Vagina (tissue), 2 donors: ENCODE data around the gene CATSPER3. TPM values are rescaled to one million over a fixed set of nuclear protein-coding genes. Genes with fewer than 3 reads are reported as not detected.

Experiments used
- DNase-seq, 2 donors: peaks; one replicate each; pipeline ENCODE4 v3.0.0-alpha.2; 2017; ENCODE audit errors: extremely low spot score in 2 of 2
- H3K27ac ChIP-seq: fragments of 200-600 bp; sonication (generic); one replicate; pipeline ENCODE4 v1.5.1; 2019
- H3K27me3 ChIP-seq: fragments of 200-600 bp; sonication (generic); one replicate; pipeline ENCODE4 v1.5.1; 2019
- H3K36me3 ChIP-seq, 2 donors: fragments of 200-600 bp; sonication (generic); one replicate each; pipeline ENCODE4 v1.5.1; 2017 to 2019
- H3K4me1 ChIP-seq: fragments of 200-600 bp; sonication (generic); one replicate; pipeline ENCODE4 v1.5.1; 2019
- H3K4me3 ChIP-seq, 2 donors: fragments of 200-600 bp; sonication (generic); 1 replicate in 1 of 2; 2 replicates in 1 of 2; pipeline ENCODE4 v1.5.1; 2016 to 2019
- H3K9me3 ChIP-seq: fragments of 200-600 bp; sonication (generic); one replicate; pipeline ENCODE4 v1.5.1; 2019
- POLR2A ChIP-seq, 2 donors: fragments of 450-650 bp; IDR thresholded peaks; one replicate each; pipeline ENCODE4 v1.6.1; 2017; ENCODE audit warnings: antibody characterized with exemption in 2 of 2, mild to moderate bottlenecking in 2 of 2, moderate library complexity in 2 of 2
- POLR2AphosphoS5 ChIP-seq, 2 donors: sonication (generic); formaldehyde crosslinking; IDR thresholded peaks; one replicate each; pipeline ENCODE4 v1.9.0; 2017; ENCODE audit warnings: antibody characterized with exemption in 2 of 2, mild to moderate bottlenecking in 2 of 2, low read depth in 1 of 2; ENCODE audit not compliant: insufficient read depth in 1 of 2
- intact Hi-C: fragments of 100-400 bp; cut with DNase I; formaldehyde crosslinking; loops from one replicate; pipeline ENCODE4 v1.15.1; 2023
- total RNA-seq: library from RNA; depleted of rRNA; stranded (reverse); fragments of >200 nt; gene quantifications from one replicate; pipeline ENCODE4 v1.2.3, GENCODE V29; 2016
- TF ChIP-seq, protein P1 (sequence below), 3 experiments: fragments of 450-650 bp in 2 of 3; fragments of 200-600 bp in 1 of 3; sonication (generic) in 1 of 3; IDR thresholded peaks; one replicate each; pipeline ENCODE4 v1.5.1; 2017 to 2019; ENCODE audit warnings: antibody characterized with exemption in 3 of 3, mild to moderate bottlenecking in 2 of 3, moderate library complexity in 2 of 3

Gene CATSPER3
- total RNA-seq, 1 donor from 2014 or later: not detected

DNA sequence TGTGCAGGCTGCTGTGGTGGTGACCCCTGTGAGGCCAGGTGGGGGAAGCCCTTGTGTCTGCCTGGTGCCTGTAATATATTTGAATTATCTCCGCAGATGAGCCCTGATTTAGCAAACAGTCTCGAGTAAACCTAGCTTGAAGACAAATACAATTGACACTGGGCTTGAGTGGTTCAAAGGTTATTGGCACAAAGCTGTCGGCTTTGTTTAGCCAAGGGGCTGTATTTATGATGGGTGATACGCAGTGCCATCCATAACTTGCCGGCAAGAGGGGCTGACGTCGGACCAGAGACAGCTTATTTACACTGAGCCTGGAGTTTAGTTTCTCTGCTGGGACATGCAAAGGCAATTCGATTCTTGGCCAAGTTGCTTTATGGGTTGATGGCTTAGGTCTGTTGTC lies 86.3 kb downstream of the CATSPER3 start:
- Histone ChIP-seq H3K4me1 (no peaks in the 10 kb centered on the region), H3K27me3 (no peaks in the 10 kb centered on the region), H3K9me3 (no peaks in the 10 kb centered on the region), H3K4me3 (no peak overlapping the region), H3K27ac (no peak overlapping the region), H3K36me3 (no peaks in the 10 kb centered on the region)
- DNase-seq: no peak
- TF ChIP-seq POLR2A (IDR thresholded peaks at IDR 0.05): no peak
- no peak for TF ChIP-seq POLR2AphosphoS5 (IDR thresholded peaks at IDR 0.05; ENCODE audit: insufficient read depth in 1 of 2, low read depth in 1 of 2)
- TF ChIP-seq, protein P1, sequence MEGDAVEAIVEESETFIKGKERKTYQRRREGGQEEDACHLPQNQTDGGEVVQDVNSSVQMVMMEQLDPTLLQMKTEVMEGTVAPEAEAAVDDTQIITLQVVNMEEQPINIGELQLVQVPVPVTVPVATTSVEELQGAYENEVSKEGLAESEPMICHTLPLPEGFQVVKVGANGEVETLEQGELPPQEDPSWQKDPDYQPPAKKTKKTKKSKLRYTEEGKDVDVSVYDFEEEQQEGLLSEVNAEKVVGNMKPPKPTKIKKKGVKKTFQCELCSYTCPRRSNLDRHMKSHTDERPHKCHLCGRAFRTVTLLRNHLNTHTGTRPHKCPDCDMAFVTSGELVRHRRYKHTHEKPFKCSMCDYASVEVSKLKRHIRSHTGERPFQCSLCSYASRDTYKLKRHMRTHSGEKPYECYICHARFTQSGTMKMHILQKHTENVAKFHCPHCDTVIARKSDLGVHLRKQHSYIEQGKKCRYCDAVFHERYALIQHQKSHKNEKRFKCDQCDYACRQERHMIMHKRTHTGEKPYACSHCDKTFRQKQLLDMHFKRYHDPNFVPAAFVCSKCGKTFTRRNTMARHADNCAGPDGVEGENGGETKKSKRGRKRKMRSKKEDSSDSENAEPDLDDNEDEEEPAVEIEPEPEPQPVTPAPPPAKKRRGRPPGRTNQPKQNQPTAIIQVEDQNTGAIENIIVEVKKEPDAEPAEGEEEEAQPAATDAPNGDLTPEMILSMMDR (IDR thresholded peaks at IDR 0.05): no peak
- intact Hi-C loops: no loop called here

DNA sequence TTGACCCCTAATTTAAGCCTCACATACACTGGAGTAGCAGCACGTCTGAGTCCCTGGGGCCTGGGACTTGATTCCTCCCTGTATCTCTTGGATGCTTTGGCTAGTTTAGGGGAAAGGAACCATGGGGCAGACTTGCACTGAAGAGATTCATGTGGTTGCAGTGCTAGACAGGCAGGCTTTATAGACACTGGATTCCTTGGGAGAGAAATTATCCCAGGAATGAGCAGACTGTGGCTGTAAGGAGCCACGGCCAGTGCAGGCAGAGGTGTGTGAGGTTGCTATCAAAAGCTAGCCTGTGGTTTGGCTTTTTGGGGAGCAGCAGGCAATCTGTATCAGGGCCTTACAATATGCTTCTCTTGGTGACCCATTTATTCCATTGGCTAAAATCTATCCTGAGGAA lies 86.8 kb downstream of the CATSPER3 start:
- H3K9me3 ChIP-seq: no peaks in the 10 kb centered on the region
- TF ChIP-seq POLR2AphosphoS5 (IDR thresholded peaks at IDR 0.05; ENCODE audit: insufficient read depth in 1 of 2, low read depth in 1 of 2): no peak
- TF ChIP-seq POLR2A (IDR thresholded peaks at IDR 0.05): no peak
- TF ChIP-seq, protein P1 (IDR thresholded peaks at IDR 0.05): no peak
- no peaks in the 10 kb centered on the region for H3K36me3 ChIP-seq
- H3K27me3 ChIP-seq: no peaks in the 10 kb centered on the region
- no peak for DNase-seq
- intact Hi-C loops: no loop called here
- H3K4me3 ChIP-seq: no peak overlapping the region
- H3K4me1 ChIP-seq: no peaks in the 10 kb centered on the region
- no peak overlapping the region for H3K27ac ChIP-seq

DNA sequence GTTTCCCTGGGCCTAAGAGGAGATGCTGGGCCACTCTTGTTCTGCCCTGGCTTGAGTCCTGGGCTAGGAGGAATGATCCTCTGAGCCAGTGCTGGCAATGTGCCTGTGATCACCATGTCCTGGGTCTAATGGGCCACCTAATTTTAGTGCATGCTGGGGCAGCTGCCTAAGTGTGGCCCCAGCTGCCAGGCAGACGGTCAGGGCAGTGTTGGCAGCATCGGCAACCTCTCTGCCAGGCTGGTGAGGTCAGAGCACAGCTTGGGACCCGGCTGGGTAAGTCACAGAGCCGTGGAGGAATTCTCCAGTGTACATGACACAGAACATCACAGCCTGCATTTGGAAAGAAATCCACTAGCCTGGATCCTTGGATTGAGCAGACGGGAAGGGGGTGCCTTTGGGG lies 87.7 kb downstream of the CATSPER3 start:
- Histone ChIP-seq H3K36me3 (no peaks in the 10 kb centered on the region), H3K27ac (no peak overlapping the region), H3K9me3 (no peaks in the 10 kb centered on the region), H3K4me3 (no peak overlapping the region), H3K4me1 (no peaks in the 10 kb centered on the region), H3K27me3 (no peaks in the 10 kb centered on the region)
- TF ChIP-seq POLR2AphosphoS5 (IDR thresholded peaks at IDR 0.05; ENCODE audit: insufficient read depth in 1 of 2, low read depth in 1 of 2): no peak
- no peak for DNase-seq
- intact Hi-C loops: no loop called here

DNA sequence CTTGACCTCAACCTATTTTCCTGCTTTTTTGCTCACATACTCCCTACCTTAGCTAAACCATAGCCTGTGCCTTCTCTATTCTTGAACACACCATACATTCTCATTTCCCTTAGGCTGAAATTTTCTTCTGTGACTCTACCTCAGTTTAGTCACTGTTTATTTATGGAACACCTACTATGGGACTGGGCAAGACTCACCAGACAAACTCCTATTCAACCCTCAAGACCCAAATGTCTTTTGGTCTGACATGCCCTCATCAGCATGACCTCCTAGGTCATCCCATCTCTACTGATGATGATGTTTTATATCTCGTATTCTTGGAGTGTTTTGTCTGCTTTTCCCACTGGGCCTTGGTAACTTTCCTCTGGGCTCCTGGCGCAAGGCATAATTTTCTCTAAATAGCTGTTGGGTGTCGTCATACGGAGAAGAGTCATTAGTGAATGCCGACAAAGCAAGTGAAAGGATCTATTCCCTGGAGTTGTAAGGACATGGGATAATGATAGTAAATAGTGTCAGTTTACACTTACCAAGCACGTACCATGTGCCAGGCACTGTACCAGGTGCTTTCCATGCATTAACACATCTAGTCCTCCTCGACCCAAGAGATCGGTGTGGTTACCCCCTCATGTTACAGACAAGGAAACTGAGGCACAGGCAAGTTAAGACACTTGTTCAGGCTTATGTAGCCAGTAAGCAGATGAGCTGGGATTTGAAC lies 88.8 kb downstream of the CATSPER3 start:
- Histone ChIP-seq H3K4me3 (no peak overlapping the region), H3K4me1 (no peaks in the 10 kb centered on the region), H3K36me3 (no peaks in the 10 kb centered on the region), H3K9me3 (no peaks in the 10 kb centered on the region), H3K27ac (no peak overlapping the region), H3K27me3 (no peaks in the 10 kb centered on the region)
- intact Hi-C loops: no loop called here
- no peak for DNase-seq
- TF ChIP-seq, protein P1 (IDR thresholded peaks at IDR 0.05): no peak

DNA sequence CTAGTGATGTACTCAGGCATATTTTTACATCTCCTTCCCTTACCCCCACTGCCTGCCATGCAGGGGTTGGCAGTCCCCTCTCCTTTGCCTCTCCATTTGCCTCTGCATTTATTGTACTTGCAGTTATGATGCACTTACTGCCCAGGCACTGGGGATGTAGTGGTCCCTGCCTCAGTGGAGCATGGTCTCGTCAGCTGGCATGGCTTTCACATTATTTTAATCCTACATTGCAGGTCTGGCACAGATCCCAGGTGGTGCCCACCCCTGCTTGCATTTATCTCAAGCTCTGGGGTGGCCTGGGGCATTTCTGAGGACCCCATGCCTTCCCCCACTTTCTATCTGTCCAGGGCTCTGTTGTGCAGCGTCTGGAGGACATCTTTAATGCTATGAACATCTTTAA lies 89.5 kb downstream of the CATSPER3 start:
- TF ChIP-seq, protein P1 (IDR thresholded peaks at IDR 0.05): no peak
- TF ChIP-seq POLR2A (IDR thresholded peaks at IDR 0.05): no peak
- no peak for TF ChIP-seq POLR2AphosphoS5 (IDR thresholded peaks at IDR 0.05; ENCODE audit: insufficient read depth in 1 of 2, low read depth in 1 of 2)
- intact Hi-C loops: no loop called here
- H3K36me3 ChIP-seq: no peaks in the 10 kb centered on the region
- H3K27me3 ChIP-seq: no peaks in the 10 kb centered on the region
- H3K4me3 ChIP-seq: no peak overlapping the region
- no peaks in the 10 kb centered on the region for H3K4me1 ChIP-seq
- H3K9me3 ChIP-seq: no peaks in the 10 kb centered on the region
- H3K27ac ChIP-seq: no peak overlapping the region
- DNase-seq: no peak
